Stimulated activated CD4-positive, alpha-beta T cell treated with anti-CD3 and anti-CD28 coated beads, Interleukin-1b, Interleukin-23, amount 100 ng/mL, for 24 hours (primary cell): Measurements from ENCODE around the gene NSD2.
A peak's percentile ranks its signal among the peaks of the same experiment; 100 is the strongest.
"Not testable (repeated sequence)": the region's sequence is repeated elsewhere in the genome, so short reads cannot be mapped to it uniquely, and the experiment has no call there.

ENCODE experiments used
- DNase-seq, 4 experiments: peaks; one replicate each; pipeline ENCODE4 v3.0.0-alpha.2; 2020; ENCODE audit warnings: low read depth in 4 of 4, low spot score in 1 of 4

NSD2 gene

DNA sequence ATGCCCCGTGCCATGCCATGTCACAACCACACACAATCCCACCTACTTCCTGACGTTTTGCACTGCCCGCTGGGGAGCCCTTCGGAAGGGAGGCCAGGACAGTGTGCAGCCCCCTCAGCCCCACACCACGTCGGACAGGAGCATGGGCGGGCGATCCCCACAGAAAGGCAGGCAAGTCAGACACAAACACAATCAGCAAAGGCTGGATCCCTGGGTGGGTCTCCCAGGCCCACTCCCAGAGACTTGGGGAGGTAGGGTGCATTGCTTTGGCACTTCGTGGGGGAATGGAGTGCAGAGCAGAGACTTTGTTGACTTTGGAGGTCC, 29.3 kb upstream of the NSD2 start:
- DNase-seq: no peak

GRCh38 chr4:1842339-1842895, 28.8 kb upstream of the NSD2 start:
- DNase-seq: no peak

GRCh38 chr4:1842993-1843448, 28.2 kb upstream of the NSD2 start:
- no peak for DNase-seq

GRCh38 chr4:1843852-1844251, 27.3 kb upstream of the NSD2 start:
- no peak for DNase-seq

GRCh38 chr4:1844618-1845017, 26.6 kb upstream of the NSD2 start:
- not testable (repeated sequence) for DNase-seq

DNA sequence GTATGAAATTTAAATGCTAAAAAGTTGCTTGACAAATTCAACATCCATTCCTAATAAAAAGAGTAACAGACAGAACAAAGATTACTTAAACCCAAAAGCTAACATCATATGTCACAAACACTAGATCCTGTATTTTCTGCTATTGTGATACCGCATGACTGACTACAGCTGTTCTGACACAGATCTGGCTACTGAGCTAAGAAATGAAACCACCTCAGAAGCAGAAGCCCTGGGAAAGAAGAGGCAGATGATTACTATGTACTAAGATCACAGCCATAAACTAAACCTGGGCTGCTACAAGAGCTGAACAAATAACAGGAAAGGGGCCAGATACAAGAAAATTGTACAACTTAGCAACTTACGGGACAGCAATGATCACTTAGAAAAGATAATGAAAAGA, 24.6 kb upstream of the NSD2 start:
- DNase-seq: no peak

- no peak for DNase-seq
Measured at GRCh38 chr4:1850276-1850675, 20.9 kb upstream of the NSD2 start.

DNA sequence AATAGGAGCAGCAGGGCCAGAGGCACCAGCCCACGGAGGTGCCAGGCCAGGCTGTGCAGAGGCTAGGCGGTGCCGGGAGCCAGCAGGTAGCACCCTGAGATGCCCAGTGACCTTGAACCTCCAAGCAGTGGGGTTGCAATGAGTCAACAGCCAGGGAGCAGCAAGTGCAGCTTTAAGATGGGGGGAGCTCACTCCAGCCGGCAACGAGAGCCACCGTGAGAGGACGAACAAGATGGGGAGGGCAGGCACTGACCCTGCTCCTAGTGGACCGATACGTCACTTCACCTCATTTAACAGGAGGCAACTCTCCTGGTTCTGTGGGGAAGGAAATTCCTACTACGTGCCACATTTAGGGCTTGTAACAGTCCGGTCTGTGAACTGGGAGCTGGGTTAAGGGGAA, 20.0 kb upstream of the NSD2 start:
- DNase-seq: no peak

DNA sequence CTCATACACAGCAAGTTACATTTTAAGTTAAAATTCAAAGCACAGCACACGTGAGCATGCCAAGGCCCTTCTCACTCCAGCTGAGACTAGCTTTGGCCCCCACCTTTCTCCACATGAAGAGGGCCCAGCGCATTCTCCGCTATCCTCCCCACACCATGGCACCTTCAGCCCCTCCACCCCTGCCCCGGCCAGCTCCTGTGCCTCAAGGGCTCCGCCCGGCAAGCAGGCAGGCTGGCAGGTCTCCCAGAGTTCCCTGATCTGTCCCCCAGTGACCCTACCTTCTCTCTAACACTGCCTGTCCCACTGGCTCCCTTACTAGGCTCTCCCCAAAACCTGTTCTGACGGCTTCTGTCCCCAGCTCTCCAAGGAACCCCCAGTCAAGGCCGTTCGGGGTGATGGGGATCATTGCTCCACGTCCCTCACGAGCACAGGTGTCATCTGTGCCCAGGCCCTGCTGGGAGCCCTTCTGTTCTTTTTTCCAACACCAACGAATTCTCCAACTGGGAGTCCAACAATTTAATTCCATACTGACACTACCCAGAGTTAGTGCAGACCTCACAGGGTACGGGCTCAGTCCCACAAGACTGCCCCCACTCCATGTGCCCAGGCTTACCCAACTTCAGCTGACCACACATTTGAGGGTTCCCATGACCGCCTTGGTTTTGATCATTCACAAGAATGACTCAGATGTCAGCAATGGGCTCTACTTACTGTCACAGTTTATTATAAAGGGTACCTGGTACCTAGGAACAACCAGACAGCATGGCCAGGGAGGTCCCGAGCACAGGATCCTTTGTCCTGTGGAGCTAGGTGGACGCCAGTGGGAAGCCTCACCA, 19.4 kb upstream of the NSD2 start:
- DNase-seq: no peak

DNA sequence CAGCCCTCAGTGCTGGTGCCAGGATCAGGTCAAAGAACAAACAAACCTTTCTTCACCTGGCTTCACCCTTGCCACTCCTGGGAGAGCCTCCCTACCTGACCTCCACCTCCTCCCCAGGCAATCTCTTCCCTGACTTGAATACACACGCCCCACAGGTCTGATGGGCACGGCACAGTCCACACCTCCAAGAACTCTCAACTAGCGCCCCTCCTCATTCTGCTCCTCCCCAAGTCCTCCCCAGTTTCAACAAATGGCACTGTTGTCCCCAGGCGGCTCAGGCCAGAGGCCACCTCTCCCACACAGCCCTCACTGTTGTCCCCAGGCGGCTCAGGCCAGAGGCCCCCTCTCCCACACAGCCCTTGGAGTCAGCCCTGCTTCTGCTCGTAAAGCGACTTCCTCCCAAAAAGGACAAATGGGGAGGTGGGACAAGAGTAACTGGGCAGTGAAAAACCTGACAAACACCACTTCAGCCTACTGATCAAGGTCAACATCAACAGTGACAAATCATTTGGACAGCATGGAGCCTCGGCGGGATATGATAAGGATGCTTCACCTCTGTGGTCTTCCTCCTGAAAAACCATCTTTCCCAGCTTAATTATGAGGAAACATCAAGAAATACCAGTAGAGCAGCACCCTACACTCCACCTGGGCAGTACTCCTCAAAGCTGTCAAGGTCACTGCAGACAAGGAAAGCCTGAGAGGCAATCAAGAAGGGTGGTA, 18.1 kb upstream of the NSD2 start:
- no peak for DNase-seq

- DNase-seq: no peak
Measured at GRCh38 chr4:1854752-1855151, 16.4 kb upstream of the NSD2 start.

- DNase-seq: no peak
Measured at GRCh38 chr4:1855333-1856070, 15.7 kb upstream of the NSD2 start.

DNA sequence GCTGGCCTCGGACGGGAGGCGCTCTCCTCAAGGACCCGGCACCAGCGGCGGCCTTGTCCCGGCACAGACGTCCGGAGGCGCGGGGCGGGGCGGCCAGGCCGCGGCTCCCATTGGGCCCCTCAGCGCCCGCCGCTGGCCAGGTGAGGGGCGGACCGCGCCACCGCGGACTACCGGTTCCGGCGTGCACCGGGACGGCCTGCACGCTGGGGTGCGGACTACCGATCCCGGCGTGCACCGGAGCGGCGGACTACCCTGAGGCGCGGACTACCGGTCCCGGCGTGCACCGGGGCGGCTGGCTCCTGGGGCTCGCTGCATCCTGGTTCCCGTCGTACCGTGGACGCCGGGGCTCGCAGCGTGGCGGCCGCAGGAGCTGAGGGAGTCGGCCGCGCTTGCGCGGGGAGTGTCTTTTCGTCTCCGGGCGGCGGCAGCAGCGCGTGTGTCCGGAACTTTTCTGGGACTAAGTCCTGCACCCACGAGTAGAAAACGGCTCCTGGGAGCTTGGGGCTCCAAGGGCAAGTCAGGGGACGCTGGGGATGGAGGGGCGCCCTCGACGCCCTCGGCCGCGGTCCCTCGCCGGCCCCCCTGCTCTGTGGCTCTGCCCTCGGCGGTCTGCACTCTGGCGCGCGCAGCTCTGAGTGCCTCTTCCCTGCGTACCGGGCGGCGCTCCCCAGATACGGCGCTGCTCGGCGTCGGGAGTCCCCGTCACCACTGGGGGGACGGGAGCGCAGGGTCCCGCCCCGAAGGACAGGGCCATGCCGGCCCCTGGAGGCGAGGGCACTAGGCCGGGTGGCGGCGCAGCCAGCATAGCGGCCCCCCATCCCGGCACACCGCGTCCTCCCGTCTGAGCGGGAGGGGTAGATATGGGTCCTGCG, 14.9 kb upstream of the NSD2 start, which contains the start of gene LETM1:
LETM1 (minus strand) TSS at position 86 of the 872 bp plus-strand sequence. CDS start 206 bp downstream, outside the sequence.
- peak; percentile 81 to 95 (median 88) for DNase-seq

DNA sequence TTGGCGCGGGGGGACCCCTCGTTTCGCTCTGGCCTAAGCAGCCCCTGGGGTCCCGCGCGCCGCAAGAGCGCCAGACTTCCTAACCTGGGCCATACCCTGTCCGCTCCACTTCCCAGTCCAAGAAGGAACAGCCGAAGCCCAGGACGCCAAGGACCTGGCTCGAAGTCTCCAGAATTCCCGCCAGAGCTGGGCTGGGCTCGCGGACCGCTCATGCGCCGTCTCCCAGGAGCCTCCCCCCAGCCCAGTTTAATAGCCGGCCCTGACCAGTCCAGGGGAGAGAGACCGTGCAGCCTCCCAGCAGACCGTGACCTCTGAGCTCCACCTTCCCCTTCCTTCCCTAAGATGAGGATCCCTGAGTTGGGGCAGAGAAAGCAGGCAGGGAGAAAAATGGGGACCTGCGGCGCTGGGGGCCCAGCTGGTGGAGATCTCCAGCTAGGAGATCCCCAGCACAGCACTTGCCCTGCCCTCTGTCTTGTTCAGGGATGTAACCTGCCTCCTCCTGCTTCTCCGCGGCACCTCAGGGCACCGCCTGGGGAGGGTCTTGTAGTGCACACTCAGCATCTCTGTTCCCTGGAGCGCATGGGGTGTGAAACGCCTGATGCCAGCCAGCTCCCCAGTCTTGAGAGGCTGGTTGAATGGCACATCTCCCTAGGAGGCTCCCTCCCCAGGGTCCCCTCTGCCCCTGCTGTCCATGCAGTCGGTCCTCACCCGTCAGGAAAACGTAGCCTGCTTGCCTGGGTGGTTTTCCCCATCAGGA, 14.1 kb upstream of the NSD2 start:
- no peak for DNase-seq

DNA sequence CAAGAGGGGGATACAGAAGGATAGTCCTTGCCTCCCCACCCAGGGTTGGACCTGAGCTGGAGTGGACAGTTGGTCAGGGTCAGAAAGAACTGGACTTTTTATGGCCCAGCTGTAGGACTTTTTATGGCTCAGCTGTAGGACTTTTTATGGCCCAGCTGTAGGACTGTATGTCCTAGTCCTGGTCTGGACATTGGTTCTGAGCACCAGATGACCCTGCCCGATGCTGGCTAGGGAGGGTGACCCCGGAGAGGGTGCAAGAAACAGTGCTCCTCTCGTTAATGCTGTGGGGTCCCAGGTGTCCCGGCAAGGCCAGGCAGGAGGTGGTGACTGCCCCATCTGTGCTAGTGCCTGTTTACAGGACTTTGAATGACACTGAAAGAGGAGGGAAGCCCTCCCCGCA, 13.3 kb upstream of the NSD2 start:
- no peak for DNase-seq

- no peak for DNase-seq
Measured at GRCh38 chr4:1859389-1859753, 11.8 kb upstream of the NSD2 start.

DNA sequence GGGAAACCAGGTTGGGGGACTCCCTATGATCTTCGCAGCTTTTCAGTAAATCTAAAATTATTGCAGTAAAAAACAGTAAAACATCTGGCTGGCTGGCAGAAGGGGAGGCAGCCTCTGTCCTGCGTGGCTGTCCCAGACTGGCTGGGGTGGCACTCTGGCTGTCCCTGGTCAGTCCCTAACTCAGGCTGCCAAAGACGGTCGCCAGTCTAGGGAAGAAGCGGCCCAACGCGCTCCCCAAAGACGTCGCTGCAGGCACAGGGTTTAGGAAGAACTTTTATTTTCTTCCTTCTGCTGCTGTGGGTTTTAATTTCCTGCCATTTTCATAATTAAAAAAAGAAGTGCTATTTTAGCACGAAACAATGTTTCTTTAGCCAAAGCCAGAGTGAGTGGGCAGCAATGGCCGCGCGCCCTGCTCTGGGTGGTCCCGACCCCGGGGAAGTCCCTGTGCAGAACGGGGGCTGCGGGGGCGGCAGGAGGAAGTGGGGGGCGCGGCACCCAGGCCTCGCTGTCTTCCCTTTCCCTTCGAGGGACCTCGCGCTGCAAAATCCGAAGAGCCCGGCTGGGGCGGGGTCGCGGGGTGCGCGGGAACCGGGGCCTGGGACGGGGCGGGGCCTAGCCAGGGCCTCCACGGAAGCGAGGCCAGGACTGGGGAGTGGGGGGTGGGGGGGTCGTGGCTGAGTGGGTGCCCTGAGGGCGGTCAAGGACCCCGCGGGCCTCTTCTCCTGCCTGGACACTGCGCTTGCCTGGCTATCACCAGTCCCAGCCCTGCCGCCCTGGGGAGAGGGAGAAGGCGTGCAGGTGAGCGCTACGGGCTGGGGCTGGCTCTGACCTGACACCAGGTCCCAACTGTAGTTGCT, 8.9 kb upstream of the NSD2 start:
- no peak for DNase-seq

GRCh38 chr4:1862961-1863296, 8.3 kb upstream of the NSD2 start:
- DNase-seq: no peak
